GM11168 (cell line): ENCODE data around the gene TTC9B.

Experiments
- in situ Hi-C: fragments of 300-500 bp; cut with MboI; formaldehyde crosslinking; loops from one replicate; pipeline ENCODE4 v1.12.0; 2022; ENCODE audit warnings: low sequenced_read_pairs; ENCODE audit not compliant: unreplicated experiment

TTC9B gene

GRCh38 chr19:40249781-40250180 lies 31.6 kb upstream of the TTC9B start:
- in situ Hi-C loops, result no loop called here

GRCh38 chr19:40249201-40249600 lies 31.0 kb upstream of the TTC9B start:
- in situ Hi-C loops, result no loop called here

- in situ Hi-C loops, result no loop called here
These were observed 29.6 kb upstream of the TTC9B start for GRCh38 chr19:40247735-40248262.

DNA sequence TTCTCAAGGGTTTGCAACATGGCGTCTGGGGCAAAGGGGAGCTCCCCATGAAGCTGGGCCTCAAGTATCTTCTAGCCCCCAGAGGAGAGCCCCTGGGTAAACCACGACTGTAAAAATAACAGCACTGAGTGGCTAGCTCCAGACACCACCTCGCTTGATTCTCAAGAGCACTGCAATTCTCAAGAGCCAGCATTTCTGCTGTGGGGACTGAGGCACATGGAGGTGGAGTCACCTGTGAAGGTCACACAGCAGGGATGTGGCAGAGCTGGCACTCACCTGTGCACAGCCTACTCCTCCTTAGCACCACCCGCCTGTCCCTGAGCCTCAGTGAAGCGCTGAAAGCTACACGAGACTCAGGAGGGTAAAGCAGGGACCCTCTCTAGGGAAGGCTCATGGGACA lies 29.0 kb upstream of the TTC9B start:
- in situ Hi-C loops, result no loop called here

DNA sequence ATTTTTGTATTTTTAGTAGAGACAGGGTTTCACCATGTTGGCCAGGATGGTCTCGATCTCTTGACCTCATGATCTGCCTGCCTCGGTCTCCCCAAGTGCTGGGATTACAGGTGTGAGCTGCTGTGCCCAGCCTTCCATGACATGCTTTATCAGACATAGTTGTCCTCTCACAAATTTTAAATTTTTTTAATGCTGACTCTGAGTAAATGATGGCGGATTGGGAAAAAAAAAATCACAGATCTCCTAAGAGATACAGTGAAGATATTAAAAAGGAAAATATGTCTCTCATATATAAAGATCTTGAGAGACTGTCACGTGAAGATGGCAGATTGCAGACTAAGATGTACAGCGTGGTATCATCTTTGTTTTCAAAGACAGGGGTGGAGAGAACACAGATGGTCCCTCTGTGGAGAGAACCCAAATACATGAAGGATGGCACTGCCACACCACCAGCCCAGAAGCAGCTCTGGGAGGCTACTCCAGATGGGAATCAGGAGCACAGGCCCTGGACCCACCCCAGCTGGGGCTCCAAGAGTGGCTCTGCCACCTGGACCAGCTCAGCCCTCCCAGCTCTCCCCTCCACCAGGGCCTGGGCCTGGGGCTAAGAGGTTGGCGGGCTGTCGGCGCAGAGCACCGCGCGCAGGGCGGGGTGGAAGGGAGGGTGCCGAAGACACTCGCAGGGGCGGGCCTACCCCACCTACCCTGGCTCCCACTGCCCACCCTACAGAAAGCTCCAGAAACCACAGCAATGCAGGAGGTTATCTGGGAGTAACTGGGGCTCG lies 28.3 kb upstream of the TTC9B start:
- in situ Hi-C loops, result no loop called here

GRCh38 chr19:40245506-40246128 lies 27.4 kb upstream of the TTC9B start:
- in situ Hi-C loops, result no loop called here

GRCh38 chr19:40244579-40245317 lies 26.6 kb upstream of the TTC9B start:
- in situ Hi-C loops, result no loop called here

DNA sequence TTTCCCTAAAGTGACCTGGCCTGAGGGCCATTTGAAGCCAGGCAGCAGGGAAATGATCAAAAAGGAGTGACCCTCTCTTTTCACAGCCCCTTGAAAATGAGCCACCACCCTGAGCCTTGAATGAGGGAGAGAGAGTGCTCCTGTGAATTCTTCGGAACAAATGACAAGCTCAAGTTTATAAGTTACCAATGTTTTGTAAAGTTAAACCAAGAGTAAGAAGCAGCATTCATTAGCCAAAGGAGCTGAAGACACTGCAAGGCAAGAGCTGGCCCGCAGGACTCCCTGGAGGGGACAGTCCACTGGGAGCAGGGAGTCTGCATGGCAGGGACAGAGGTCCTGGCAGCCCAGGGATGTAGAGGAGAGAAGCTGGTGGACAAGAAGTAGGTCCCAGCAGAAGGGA lies 25.0 kb upstream of the TTC9B start:
- in situ Hi-C loops, result no loop called here

- in situ Hi-C loops, result no loop called here
These were observed 24.3 kb upstream of the TTC9B start for GRCh38 chr19:40242480-40242879.

GRCh38 chr19:40241809-40242384 lies 23.7 kb upstream of the TTC9B start:
- in situ Hi-C loops, result no loop called here

DNA sequence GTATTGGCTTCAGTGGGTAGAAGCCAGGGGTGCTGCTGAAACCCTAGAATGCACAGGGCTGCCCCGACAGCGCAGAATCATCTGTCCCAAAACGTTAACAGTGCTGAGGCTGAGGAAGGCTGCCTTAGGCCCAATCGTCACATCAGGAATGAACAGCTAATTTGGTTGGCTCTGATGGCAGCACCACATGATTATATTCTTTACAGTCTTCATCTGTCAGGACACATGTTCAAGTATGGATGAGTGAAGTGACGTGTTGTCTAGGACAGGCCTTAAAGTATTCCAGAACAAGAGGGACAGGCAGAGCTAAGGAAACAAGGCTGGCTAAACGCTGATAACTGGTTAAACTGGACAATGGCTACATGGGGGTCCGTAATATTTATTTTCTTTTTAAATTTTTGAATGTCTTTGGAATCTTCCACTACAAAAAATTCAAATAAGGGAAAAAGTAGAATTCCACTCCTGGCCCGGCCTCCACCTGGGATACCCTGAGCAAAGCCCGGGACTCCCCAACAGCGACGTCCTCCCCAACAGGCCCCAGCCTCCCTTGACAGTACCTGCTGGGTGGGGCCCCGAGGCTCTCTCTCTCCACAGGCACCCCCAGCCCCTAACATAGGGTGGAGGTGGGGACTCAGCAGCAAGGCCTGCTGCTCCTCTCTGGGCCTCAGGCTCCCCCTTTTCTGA lies 23.1 kb upstream of the TTC9B start:
- in situ Hi-C loops, result no loop called here

DNA sequence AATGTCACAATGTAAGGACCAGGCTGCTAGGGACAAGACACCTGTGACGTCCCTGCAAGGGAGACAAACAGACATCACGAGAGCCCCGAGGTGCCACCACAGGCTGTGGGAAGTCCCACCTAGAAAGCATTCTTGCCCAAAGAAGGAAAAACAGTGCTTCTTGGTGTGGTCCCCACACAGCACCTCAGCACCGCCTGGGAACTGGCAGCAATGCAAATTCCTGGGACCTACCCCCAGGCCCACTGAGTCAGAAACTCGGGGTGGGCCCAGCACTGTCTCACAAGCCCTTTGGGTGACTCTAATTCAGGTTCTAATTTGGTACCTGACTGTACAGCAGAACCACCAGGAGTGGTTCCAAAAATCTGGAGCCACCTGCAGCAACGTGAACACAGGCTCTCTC lies 22.1 kb upstream of the TTC9B start:
- in situ Hi-C loops, result no loop called here

DNA sequence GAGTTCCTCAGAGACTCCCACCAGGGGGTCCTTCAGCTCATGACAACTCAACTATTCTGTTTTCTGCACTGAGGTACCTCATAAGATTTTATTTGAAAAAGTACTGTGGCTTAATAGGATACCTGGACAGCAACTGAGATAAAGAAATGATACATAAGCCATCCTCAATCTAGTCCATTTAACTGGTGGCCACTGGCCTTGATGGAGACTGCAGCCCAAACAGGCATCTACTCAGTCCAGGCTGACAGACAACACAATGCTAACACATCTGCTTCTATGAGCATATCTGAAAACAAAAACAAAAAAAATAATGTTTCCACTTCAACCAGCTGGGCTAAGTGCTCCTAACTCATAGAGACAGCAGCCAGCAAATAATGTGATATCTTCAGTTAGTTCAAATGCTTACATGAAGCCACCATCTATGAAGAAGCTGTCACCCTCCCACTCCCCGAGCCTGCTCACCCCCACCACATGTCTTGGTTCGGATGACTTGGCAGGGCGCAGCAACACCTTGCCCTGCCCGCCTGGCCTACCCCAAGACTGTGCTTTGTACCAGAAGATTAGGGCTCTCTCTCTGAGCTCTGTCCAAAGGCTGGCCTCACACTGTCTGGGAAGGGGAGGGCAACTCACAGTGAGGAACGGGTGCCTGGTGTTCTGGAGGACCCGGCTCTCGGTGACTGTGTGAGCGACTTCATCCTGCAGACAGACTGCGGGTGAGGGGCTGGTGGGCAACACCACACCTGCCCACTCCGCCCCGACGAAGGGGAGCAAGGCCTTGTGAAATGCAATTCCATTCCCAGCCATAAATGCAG lies 21.4 kb upstream of the TTC9B start:
- in situ Hi-C loops, result no loop called here

DNA sequence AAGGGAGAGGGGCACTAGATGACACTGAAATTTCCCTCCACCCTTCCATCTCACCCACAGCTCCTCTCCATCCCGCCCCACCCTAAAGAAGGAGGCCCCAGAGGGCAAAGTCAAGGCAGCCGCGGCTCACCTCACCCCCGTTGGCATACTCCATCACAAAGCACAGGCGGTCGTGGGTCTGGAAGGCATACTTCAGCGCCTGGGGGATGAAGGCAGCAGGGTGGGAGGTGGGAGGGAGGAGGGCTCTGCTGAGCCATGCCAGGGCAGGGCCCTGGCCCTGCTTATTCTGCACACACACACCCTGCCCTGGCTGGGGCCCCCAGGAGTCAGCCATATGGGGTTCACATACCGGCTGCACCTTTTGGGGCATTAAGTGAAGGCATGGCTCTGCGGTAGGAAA lies 20.6 kb upstream of the TTC9B start:
- in situ Hi-C loops, result no loop called here

GRCh38 chr19:40237791-40238190 lies 19.6 kb upstream of the TTC9B start:
- in situ Hi-C loops, result no loop called here

- in situ Hi-C loops, result no loop called here
These were observed 18.2 kb upstream of the TTC9B start for GRCh38 chr19:40236366-40236765.

- in situ Hi-C loops, result no loop called here
These were observed 17.8 kb upstream of the TTC9B start for GRCh38 chr19:40236026-40236355.

GRCh38 chr19:40235238-40236025 lies 17.2 kb upstream of the TTC9B start:
- in situ Hi-C loops, result no loop called here
